Ammon's horn (tissue), 1 donor: Measurements from ENCODE around the gene OR8B2.
A peak's percentile ranks its signal among the peaks of the same experiment; 100 is the strongest.
"Not testable (repeated sequence)": the region's sequence is repeated elsewhere in the genome, so short reads cannot be mapped to it uniquely, and the experiment has no call there.

Experiments
- DNase-seq: peaks from one replicate; pipeline ENCODE4 v3.0.0-alpha.2; 2016; ENCODE audit warnings: low spot score

OR8B2 gene, protein sequence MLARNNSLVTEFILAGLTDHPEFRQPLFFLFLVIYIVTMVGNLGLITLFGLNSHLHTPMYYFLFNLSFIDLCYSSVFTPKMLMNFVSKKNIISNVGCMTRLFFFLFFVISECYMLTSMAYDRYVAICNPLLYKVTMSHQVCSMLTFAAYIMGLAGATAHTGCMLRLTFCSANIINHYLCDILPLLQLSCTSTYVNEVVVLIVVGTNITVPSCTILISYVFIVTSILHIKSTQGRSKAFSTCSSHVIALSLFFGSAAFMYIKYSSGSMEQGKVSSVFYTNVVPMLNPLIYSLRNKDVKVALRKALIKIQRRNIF

DNA sequence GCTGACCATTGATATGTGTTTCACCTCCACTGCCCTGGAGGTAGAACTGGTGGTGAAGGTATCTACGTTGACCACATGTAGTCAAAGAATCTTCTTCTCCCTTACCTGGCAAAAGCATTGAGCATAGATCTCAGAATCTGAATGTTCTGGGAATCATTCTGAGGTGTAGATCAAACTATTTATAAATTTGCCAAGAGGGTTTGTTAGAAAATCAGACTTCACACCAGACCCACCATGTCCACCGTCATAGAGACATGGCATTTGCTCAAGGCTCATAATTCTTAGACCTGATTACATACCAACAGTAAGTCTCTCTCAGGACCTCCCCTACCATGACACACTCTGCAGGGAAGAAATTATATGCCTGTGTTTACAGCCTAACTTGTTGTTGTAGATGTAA is at the start of gene OR8B2:
Gene OR8B2 (minus strand): TSS at position 101 of the 400 bp plus-strand sequence. CDS start 1,156 bp downstream, outside the sequence.
- no peak for DNase-seq

DNA sequence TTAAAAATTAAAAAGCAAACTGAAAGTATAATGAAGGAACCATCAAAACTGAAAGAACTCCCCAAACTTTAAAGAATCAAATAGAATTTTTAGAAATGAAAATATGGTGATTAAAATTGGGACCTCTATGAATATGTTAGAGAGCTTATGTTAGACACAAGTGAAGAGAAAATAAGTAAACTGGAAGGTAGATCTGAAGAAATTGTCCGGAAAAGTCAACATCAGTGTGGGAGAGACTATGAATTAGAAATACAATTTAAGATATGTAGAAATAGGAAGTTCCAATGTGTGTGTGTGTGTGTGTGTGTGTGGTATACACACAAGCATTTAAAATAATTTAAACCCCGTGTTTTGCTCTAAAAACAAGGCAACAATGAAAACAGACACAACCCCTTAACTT is 45.3 kb upstream of the OR8B2 start:
- no peak for DNase-seq

DNA sequence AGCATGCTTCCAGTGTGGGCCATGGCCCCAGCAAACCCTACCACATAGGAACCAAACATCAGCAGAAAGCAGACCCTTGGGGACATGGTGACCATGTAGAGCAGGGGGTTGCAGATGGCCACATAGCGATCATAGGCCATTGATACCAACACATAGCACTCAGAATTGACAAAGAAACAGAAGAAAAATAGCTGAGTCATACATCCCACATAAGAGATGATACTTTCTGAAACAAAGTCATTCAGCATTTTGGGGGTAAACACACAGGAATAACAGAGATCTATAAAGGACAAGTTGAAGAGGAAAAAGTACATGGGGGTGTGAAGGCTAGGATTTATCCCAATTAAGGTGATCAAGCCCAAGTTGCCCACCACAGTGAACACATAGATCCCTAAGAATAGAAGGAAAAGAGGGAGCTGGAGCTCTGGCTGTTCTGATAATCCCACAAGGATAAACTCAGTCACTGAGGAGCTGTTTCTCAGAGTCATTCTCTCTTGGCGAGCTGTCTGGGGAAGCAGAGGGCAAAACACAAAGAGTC is 40.2 kb upstream of the OR8B2 start, which contains the start of gene OR8B4:
Gene OR8B4 (minus strand): TSS at position 488 of the 538 bp plus-strand sequence. CDS start 0 bp downstream, at position 488.
- DNase-seq: no peak

DNA sequence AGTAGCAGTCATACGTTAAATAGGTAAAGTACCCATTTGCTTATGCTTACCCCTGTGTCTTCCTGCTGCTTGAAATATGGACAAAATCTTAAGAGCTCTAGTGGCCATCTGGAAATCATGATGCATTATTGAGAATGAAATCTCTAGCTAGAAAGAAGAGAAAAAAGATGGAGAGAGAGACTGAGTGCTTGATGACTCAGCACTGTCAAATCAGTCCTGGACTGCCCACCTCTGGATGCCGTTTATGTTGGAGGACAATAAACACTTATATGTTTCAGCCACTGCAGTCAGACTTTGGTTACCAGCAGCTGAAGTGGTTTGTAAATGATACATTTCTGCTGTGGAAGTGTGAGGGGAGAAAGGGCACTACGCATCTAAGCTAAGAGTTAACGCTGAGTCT is 36.7 kb upstream of the OR8B2 start:
- DNase-seq: no peak

DNA sequence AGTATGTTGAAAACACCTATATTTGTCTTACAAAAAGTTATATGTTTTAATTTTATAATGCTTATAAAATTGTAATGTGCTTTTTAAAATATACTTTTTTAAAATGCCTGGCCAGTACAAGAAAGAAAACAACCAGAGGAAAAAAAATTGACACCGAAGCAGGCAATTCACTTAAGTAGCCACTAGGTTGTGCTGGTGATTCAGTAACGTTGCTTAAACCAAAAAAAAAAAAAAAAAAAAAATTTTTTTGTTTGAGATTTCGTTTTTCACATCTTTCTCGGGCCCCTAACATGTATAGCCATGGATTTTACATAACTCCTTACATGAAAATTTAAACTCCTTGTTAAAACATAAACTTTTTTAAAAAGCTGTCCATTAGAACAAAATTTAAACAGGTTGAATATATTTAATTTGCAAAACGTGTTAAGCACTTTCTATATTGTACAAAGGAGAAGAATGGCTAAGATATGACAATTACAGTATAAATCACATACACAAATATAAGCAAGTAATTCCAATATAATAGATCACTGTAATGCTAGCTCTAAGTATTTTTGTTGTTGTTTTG is 31.1 kb upstream of the OR8B2 start:
- DNase-seq: peak; percentile 15

DNA sequence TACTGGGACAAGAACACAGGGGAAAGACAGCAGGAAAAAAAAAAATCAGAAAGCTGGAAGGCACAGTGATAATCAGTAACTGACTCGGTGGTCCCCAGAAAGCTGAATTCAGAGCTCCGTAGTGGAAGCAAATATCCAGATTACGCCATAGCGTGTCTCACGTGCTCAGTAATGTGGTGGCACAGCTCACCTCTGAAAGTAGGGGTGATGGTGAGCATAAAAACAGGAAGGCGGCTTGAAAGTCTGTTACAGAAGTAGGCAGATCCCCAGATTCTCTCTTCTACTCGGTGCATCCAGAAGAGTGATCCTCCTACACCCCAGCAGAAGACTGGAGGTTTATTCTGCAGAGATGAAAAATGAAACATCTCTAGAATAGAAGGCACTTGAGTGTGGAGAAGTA is 25.6 kb upstream of the OR8B2 start:
- DNase-seq: no peak

DNA sequence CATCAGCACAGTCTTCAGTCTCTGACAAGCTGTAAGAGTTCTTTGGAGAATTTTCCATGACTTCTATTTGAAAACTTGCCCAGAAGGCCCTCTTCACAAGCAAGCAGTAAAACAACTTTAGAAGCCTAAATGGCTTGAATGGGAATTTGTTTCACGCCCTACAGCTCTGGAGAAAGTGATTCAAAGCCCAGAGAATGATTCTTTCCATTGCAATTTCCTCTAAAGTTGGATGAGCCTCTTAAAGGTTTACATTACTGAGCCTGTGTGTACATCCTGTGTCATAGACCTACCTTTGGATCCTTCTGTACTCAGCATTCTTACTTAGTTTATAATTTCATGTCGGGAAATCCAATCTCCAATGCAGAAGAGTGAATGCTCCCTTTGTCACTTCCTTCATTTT is 21.3 kb upstream of the OR8B2 start:
- no peak for DNase-seq

DNA sequence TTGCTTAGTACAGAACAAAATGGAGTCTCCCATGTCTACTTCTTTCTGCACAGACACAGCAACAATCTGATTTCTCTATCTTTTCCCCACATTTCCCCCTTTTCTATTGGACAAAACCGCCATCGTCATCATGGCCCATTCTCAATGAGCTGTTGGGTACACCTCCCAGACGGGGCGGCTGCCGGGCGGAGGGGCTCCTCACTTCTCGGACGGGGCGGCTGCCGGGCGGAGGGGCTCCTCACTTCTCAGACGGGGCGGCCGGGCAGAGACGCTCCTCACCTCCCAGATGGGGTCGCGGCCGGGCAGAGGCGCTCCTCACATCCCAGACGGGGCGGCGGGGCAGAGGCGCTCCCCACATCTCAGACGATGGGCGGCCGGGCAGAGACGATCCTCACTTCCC is 18.9 kb upstream of the OR8B2 start:
- not testable (repeated sequence) for DNase-seq

DNA sequence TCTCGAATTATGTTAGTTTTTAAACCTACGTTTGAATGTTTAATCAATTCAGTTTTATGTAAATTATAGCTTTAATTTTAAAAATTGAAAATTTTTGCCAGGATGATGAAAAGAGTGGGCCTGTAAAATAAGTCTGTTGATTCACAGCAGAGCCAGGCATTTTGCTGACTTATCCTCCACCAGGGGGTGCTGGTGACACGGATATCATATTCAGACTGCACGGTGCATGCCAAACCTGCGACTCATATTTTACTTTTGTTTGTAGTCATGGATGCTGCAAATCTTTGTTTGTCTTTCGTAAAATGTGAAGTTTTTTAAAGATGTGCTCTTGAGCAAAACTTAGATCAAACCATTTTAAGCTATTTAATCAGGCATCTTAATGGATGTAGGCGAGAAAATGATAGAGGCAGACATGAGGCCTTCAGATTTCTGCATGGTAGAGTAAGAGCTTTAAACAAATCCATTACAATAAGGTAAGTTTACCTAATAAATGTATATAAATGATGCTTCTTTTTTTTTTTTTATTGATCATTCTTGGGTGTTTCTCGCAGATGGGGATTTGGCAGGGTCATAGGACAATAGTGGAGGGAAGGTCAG is 18.1 kb upstream of the OR8B2 start:
- peak; percentile 71 for DNase-seq

DNA sequence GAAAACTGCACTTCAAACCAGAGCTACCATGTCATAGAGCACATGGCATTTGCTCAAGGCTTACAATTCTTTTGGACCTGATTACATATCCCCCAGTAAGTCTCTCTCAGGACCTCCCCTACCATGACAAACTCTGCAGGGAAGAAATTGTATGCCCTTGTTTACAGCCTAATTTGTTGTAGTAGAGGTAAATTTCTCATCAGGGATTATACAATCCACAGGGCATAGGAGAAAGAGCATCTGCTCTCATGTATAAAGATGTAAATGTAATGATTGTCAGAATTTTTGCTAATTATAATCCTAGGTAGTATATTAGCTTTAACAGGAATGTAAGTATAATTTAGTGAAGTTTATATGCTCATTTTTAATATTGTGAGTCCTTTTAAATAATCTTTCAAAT is 14.6 kb upstream of the OR8B2 start, which contains the start of gene OR8B3:
Gene OR8B3 (minus strand): TSS at position 101 of the 400 bp plus-strand sequence. CDS start 1,673 bp downstream, outside the sequence.
- DNase-seq: no peak

DNA sequence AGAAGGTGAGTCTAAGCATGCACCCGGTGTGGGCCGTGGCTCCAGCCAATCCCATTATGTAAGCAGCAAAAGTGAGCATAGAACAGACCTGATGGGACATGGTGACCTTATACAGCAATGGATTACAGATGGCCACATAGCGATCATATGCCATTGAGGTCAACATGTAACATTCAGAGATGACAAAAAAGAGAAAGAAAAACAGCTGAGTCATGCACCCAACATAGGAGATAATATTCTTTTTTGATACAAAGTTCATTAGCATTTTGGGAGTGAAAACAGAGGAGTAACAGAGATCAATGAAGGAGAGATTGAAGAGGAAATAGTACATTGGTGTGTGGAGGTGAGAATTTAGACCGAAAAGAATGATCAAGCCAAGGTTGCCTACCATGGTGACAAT is 12.5 kb upstream of the OR8B2 start:
- not testable (repeated sequence) for DNase-seq

DNA sequence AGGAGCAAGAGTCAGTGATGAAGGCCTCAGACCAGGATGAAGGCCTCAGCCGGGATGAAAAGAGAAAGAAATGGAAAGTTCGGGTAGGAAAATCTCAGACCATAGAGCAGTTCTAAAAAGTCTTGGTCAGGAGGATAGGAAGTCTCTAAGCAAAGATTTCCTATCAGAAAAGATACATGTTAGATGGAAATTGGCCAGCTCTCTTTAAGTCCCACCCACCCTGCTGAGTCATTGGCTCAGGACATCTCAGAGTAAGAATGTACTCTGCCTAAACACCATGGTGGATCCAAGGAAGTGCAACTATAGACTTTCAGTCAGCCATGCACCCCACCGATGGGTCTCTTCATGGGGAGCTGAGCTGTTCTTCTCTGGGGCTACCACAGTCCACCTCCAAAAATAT is 10.1 kb upstream of the OR8B2 start:
- no peak for DNase-seq

DNA sequence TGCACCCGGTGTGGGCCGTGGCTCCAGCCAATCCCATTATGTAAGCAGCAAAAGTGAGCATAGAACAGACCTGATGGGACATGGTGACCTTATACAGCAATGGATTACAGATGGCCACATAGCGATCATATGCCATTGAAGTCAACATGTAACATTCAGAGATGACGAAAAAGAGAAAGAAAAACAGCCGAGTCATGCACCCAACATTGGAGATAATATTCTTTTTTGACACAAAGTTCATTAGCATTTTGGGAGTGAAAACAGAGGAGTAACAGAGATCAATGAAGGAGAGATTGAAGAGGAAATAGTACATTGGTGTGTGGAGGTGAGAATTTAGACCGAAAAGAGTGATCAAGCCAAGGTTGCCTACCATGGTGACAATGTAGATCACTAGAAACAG is 1.4 kb downstream of the OR8B2 start:
- DNase-seq: not testable (repeated sequence)

DNA sequence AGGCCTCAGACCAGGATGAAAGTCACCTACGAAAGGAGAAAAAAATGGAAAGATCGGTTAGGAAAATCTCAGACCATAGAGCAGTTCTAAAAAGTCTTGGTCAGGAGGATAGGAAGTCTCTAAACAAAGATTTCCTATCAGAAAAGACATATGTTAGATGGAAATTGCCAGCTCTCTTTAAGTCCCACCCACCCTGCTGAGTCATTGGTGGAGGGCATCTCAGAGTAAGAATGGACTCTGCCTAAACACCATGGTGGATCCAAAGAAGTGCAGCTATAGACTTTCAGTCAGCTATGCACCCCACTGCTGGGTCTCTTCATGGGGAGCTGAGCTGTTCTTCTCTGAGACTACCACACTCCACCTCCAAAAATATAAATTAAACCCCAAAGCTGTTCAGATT is 3.7 kb downstream of the OR8B2 start:
- DNase-seq: no peak

DNA sequence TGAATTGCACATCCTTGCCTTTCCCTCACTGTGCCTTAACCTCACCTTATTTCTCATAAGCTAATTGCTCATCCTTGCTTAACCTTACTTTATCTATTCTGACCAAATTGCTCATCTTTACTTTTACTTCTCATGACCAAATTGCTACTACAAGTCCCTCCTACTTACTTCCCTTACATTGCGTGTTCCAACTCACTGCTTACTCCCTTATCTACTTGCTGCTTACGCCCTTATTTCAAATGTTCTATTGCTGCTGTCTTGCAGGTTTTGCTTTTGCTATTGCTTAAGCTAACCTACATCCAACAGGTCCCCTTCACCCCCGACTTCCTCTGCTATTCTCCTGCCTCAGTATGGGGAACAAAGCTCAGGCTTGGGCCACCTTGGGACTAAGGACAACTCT is 8.0 kb downstream of the OR8B2 start:
- no peak for DNase-seq

DNA sequence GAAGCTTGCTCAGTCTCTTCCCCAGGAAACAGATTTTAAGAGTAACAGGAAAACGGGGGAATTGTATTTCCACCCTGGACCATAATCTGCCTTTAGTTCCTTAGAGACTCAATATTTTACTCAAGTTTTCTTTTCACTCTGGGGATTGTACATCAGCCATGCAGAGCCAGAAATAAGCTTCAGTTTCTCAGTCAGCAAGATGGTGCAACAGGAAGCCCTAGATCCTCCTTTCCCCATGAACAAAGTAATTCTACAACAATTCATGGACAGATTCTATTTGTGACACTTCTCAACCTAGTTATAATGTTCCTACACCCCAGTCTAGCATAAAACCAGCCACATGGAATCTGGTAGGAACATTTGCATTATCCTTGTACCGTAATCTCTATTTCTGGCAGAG is 24.7 kb downstream of the OR8B2 start:
- no peak for DNase-seq

DNA sequence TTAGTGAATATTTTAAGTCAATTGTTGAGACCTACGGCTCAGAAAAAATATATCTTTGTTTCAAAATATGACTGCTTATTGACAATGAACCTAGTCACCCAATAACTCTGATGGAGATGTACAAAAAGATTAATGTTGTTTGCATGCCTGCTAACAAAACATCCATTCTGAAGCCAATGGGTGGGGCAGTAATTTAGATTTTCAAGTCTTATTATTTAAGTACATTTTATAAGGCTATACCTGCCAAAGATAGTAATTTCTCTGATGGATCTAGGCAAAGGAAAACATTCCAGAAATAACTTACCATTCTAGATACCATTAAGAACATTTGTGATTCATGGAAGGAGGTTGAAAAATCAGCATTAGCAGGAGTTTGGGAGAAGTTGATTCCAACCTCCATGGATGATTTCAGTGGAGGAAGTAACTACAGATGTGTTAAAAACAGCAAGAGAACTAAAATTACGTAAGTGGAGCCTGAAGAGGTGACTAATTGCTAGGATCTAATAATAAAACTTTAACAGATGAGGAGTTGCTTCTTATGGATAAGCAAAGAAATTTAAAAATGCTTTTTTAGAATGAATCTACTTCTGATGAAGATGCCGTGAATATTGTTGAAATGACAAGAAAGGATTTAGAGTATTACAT is 37.9 kb downstream of the OR8B2 start:
- no peak for DNase-seq

DNA sequence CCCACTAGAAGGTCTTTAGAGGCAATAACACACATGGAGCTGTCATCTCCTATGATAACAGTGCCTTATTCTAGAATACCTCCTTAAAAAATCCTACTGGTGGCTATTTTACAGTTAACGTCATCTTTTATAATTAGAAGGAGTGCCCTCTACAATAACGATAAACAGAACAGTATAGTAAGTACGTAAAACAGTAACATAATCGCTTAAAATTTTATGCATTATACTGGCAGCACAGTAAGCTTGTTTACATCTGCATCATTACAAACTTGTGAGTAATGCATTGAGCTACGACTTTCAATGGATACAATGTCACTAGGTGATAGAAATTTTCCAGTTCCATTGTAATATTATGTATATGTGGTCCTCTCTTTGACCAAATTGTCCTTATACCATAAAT is 40.0 kb downstream of the OR8B2 start:
- DNase-seq: no peak

DNA sequence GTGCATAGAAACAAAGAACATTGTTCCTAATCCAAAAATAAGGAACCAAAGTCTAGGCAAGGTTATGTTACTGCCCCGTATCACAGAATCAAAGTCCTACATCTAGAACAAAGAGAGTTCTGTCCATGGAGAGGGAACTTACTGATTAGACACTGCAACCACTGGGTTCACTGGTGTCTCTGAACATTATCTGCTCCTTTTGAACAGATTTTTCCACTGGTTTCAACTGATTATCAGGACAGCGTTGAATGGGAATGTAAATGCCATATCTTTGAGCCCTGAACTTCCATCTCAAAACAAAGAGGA is 44.2 kb downstream of the OR8B2 start:
- DNase-seq: no peak

DNA sequence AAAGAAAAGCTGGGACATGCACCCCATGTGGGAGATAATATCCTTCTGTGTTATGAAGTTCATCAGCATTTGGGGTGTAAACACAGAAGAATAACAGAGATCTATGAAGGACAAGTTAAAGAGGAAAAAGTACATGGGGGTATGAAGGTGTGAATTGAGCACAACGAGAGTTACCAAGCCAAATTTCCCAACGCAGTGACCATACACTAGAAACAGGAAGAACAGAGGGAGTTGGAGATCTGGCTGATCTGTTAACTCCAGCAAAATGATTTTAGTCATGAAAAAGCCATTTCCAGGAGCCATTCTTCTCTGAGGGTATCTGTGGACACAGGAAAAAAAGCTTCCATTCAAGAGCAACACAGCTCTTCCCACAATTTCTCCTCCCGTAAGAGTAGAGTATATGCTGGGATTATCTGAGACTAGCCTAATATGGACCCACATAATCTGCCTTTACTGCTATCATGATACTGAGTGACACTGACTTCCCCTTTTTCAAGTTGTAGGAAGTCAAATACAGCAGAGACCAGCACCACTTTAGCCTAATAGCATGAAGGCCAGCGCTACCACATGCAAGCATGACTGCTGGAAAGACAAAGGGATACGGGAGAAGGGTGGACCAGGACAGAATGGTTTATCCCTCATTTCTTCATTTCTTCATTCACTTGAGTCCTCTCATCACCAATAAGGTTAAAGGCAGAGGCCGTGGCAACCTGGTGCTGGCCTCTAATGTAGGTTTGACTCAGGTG is 44.7 kb downstream of the OR8B2 start:
- DNase-seq: no peak
